HPDE6-E6E7 (cell line): ENCODE measurements around the gene RNPEPL1.
"Not testable (repeated sequence)": the region's sequence is repeated elsewhere in the genome, so short reads cannot be mapped to it uniquely, and the experiment has no call there.

Experiments used
- DNase-seq: peaks from one replicate; pipeline ENCODE4 v3.0.0; 2011; ENCODE audit warnings: missing footprints; ENCODE audit errors: extremely low spot score

Gene RNPEPL1

GRCh38 chr2:240603846-240604245 is 35.6 kb downstream of the RNPEPL1 start:
- DNase-seq, result no peak

- peak; percentile 36 for DNase-seq
These were observed 36.1 kb downstream of the RNPEPL1 start for GRCh38 chr2:240604291-240604938.

GRCh38 chr2:240604939-240605716 is 36.8 kb downstream of the RNPEPL1 start:
- no peak for DNase-seq

- DNase-seq, result no peak
These were observed 37.8 kb downstream of the RNPEPL1 start for GRCh38 chr2:240605867-240606743.

- no peak for DNase-seq
These were observed 43.4 kb downstream of the RNPEPL1 start for GRCh38 chr2:240611601-240612210.

GRCh38 chr2:240613781-240614180 is 45.5 kb downstream of the RNPEPL1 start:
- DNase-seq, result no peak

DNA sequence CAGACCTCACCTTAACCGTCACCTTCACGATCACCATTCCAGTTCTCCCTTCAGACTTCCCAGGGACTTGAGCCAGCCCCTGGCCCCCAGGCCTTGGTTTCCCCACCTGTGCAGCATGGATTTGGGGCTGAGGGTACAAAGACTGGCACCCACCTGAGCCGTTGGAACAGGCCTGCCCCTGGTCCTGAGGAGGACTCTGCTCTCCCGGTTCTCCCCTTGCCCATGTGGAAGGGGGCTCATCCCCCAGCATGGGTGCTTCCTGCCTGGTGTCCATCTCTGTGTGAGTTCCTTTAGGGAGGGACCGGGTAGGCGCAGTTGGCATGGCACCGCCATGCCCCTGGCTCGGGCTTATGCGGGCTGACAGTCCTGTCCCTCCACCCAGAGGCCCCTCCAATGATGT is 46.1 kb downstream of the RNPEPL1 start:
- no peak for DNase-seq

GRCh38 chr2:240615396-240615795 is 47.1 kb downstream of the RNPEPL1 start:
- DNase-seq, result no peak

GRCh38 chr2:240615820-240616547 is 47.7 kb downstream of the RNPEPL1 start:
- no peak for DNase-seq

- not testable (repeated sequence) for DNase-seq
These were observed 48.8 kb downstream of the RNPEPL1 start for GRCh38 chr2:240616860-240617666.

- no peak for DNase-seq
These were observed 50.5 kb downstream of the RNPEPL1 start for GRCh38 chr2:240618776-240619175.

DNA sequence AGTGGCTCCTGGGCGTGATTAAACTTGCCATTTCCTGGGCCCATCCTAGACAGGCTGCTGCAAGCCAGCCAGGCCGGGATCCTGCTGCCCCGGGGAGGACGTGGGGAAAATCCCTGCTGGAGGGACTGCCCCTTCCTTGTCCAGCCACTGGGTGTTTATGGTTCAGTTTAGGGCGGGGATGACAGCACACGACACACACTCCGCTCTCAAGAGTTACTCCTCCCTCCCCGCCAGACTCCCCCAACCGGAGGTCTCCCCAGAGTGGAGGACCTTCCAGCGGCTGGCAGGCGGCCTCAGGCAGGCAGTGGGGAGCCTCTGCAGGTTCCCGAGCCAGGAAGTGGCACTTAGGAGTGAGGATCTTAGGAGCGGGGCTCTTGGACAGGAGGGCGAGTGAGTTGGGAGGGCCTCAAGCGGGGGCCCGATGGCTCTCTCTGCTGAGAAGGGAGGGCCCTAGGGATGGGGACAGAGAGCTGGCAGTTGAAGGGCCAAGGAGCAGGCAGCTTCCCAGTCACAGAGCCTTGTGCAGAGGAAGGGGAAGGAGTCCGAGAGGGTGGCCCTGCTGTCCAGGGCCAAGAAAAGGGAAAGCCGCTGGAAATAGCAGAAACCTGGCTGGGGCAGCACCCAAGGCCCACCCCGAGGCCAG is 51.3 kb downstream of the RNPEPL1 start:
- DNase-seq, result peak; percentile 33

DNA sequence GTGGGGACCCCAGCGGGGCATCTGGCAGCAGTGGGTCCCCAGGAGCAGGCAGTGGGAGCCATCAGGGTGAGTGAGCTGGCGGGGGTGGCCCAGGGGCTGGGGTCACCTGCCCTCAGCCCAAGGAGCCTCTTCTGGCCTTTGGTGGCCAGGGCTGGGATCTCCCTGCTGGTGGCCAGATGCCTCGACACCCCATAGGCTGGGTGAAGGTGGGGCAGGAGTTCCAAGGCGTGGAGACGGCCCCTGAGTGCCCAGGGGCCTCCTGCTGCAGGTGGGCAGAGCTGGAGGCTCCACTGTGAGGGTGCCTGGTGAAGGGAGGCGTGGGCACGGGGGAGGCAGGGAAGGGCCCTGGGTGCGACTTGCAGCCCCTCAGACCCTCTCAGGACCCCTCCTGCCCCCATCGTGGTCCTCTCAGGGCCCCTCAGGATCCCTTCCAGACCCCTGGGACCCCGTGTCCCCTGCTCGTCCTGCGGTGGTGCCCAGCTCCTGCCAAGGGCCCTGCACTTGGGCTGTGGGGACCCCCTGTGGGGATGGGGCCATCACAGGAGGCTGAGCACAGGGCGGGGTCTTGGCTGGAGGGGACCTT is 52.0 kb downstream of the RNPEPL1 start:
- no peak for DNase-seq

GRCh38 chr2:240620859-240621258 is 52.6 kb downstream of the RNPEPL1 start:
- DNase-seq, result no peak

DNA sequence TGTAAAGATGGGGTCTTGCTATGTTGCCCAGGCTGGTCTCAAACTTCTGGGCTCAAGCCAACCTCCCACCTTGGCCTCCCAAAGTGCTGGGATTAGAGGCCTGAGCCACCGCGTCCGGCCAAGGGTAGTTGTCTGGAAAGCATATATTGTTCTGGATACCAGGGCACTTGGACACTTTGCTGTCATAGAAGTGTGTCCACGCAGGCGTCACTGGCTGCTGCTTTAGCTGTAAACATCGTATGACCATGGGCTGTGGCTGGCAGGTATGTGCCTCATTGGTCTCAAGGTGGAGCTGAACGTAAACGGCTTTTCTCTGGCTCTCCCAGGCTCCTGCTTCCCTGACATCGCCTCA is 53.8 kb downstream of the RNPEPL1 start:
- no peak for DNase-seq

DNA sequence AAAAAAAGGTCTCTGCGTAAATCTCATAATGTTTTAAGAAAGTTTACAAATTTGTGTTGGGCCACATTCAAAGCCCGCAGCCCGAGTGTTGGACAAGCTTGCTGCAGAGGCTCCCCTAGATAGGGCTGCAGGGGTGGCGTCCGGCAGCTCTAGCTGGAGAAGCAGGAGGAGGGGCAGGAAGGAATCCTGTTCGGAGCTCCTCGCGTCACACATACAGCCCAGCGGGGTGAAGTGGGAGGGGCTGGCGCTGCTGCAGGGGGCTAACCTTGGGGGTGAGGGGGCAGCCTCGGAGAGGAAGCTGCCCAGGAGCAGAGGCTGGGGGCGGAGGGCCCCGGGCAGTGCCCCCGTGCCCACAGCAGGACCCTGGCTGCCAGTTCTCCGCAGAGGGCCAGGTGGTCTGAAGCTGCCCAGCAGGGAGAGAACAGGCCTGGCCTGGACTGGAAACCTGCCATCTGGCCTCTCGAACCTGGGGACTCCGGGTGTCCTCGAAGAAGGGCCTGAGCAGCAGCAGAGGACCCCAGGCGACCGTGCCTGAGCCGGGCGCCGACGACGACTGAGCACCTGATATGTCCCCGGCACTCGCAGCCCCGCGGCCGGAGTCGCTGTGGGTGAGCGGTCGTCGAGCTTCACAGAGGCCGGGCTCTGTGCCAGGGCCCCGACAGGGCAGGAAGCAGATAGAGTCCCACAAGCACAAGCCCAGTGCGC is 54.4 kb downstream of the RNPEPL1 start:
- DNase-seq, result no peak

DNA sequence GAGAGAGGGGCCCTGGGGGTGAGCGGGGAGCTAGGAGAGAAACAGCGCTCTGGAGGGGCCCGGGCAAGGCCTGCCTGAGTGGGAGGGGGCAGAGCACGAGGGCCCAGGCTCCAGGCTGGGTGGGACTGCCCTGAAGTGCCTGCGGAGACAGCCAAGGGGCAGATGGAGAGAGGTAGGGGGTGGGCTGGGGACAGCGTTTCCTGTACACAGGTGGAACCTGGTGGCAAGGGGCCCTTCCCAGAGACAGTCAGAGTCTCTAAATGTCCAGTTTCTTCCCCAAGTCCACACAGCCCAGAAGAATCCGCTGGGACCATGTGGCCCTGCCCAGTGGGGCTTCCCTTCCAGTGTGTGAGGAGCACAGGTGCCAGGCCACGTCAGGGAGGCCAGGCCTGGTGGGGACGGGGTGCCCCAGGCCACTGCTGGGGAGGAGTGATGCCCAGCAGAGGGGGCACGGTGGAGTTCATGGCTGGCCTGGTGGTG is 55.3 kb downstream of the RNPEPL1 start:
- no peak for DNase-seq

DNA sequence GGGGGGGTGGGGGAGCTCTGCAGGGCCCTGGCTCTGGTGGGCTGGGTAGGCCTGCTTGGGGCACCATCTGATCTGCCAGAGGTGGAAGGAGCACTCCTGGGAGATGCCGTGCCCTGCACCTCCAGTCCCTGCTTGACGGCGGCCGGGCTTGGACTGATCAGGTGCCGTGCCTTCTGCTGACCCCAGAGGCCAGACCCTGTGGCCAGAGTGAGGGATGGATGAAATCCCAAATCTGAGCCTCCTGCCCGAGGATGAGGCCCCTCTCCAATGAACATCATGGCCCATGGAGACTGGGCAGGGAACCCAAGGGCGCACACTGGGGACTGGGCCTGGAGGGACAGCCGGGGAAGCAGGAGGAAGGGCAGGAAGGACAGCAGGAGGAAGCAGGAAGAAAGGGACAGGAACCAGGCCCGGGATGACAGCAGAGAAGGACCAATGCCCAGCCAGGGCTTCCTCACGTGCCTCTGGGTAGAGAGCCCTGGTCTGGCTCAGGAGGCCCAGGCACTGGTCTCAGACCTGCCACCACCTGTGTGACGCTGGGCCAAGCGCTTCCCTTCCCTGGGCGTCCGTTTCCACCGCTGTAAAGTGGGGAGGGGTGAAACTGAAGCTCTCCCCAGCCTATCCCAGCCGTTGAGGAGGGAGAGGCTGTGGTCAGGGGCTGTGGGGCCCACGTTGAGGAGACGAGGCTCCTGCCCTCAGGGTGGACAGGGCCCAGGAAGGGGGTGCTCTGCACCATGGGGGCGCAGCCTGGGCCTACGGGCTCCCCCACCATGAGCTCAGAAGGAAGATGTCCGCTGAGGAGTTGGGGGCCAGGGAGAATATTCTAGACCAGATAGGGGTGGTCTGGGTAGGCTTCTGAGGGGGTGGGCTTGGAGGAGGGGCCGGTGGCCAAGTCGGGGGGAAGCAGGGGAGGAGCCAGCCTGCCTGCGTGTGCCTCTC is 56.0 kb downstream of the RNPEPL1 start:
- DNase-seq, result no peak
